Measurements from ENCODE around the gene ASF1B. TPM values are rescaled to one million over a fixed set of nuclear protein-coding genes. Genes with fewer than 3 reads are reported as not detected.

The ASF1B gene
- total RNA-seq, 2 donors from 2014 or later = 0.14 to 1.1 TPM

- no peaks in the 10 kb centered on the region for H3K27me3 ChIP-seq (replicated peaks; ENCODE audit: insufficient read depth)
- peaks cover 47% of the 10 kb centered on the region for H3K36me3 ChIP-seq
- H3K27ac ChIP-seq = no peak overlapping the region
- no peak for TF ChIP-seq CTCF (IDR thresholded peaks at IDR 0.05)
- ATAC-seq (ENCODE audit: insufficient number of reproducible peaks, low FRiP score, low read depth) = no peak
- DNase-seq (ENCODE audit: low spot score) = no peak
- H3K4me3 ChIP-seq = no peak overlapping the region
- no peaks in the 10 kb centered on the region for H3K9me3 ChIP-seq
- H3K4me1 ChIP-seq (ENCODE audit: control insufficient read depth in 1 of 2, low read depth in 2 of 2) = peaks cover 1 to 7% of the 10 kb centered on the region in 2 donors
Measured at GRCh38 chr19:14102102-14102696, 34.2 kb downstream of the ASF1B start.

- H3K4me3 ChIP-seq = no peak overlapping the region
- no peaks in the 10 kb centered on the region for H3K9me3 ChIP-seq
- H3K27ac ChIP-seq = no peak overlapping the region
- no peak for DNase-seq (ENCODE audit: low spot score)
- no peaks in the 10 kb centered on the region for H3K4me1 ChIP-seq (ENCODE audit: control insufficient read depth in 1 of 2, low read depth in 2 of 2)
- no peaks in the 10 kb centered on the region for H3K27me3 ChIP-seq (replicated peaks; ENCODE audit: insufficient read depth)
- no peak for ATAC-seq (ENCODE audit: insufficient number of reproducible peaks, low FRiP score, low read depth)
- H3K36me3 ChIP-seq = peaks cover 52% of the 10 kb centered on the region
- no peak for TF ChIP-seq CTCF (IDR thresholded peaks at IDR 0.05)
Measured at GRCh38 chr19:14101003-14101545, 35.3 kb downstream of the ASF1B start.

- Histone ChIP-seq H3K27me3 (replicated peaks; ENCODE audit: insufficient read depth) (no peaks in the 10 kb centered on the region), H3K4me1 (ENCODE audit: control insufficient read depth in 1 of 2, low read depth in 2 of 2) (no peaks in the 10 kb centered on the region), H3K9me3 (peaks cover 7% of the 10 kb centered on the region), H3K27ac (no peak overlapping the region), H3K4me3 (no peak overlapping the region), H3K36me3 (peaks cover 44% of the 10 kb centered on the region)
- TF ChIP-seq CTCF (IDR thresholded peaks at IDR 0.05) = no peak
- ATAC-seq (ENCODE audit: insufficient number of reproducible peaks, low FRiP score, low read depth) (no peak), DNase-seq (ENCODE audit: low spot score) (no peak)
Measured at GRCh38 chr19:14097532-14098151, 38.7 kb downstream of the ASF1B start.

- no peak for ATAC-seq (ENCODE audit: insufficient number of reproducible peaks, low FRiP score, low read depth)
- no peak for DNase-seq (ENCODE audit: low spot score)
- TF ChIP-seq CTCF (IDR thresholded peaks at IDR 0.05) = no peak
Measured at GRCh38 chr19:14096272-14096992, 40.0 kb downstream of the ASF1B start.

GRCh38 chr19:14094854-14095253 lies 41.5 kb downstream of the ASF1B start:
- no peaks in the 10 kb centered on the region for H3K27me3 ChIP-seq (replicated peaks; ENCODE audit: insufficient read depth)

More at GRCh38 chr19:14096272-14096992, 40.0 kb downstream of the ASF1B start:
- peaks cover 34% of the 10 kb centered on the region for H3K36me3 ChIP-seq
- H3K4me1 ChIP-seq (ENCODE audit: control insufficient read depth in 1 of 2, low read depth in 2 of 2) = peaks cover 3 to 8% of the 10 kb centered on the region in 2 donors
- no peak overlapping the region for H3K4me3 ChIP-seq
- no peak overlapping the region for H3K27ac ChIP-seq
- H3K27me3 ChIP-seq (replicated peaks; ENCODE audit: insufficient read depth) = no peaks in the 10 kb centered on the region
- H3K9me3 ChIP-seq = peaks cover 7% of the 10 kb centered on the region

More at GRCh38 chr19:14094854-14095253, 41.5 kb downstream of the ASF1B start:
- no peak for ATAC-seq (ENCODE audit: insufficient number of reproducible peaks, low FRiP score, low read depth)
- Histone ChIP-seq H3K36me3 (peaks cover 23% of the 10 kb centered on the region), H3K9me3 (peaks cover 7% of the 10 kb centered on the region), H3K4me3 (no peak overlapping the region), H3K4me1 (ENCODE audit: control insufficient read depth in 1 of 2, low read depth in 2 of 2) (peaks cover 3 to 8% of the 10 kb centered on the region in 2 donors), H3K27ac (no peak overlapping the region)
- no peak for DNase-seq (ENCODE audit: low spot score)
- TF ChIP-seq CTCF (IDR thresholded peaks at IDR 0.05) = no peak
